ENCODE measurements around the gene RNF44.

DNA sequence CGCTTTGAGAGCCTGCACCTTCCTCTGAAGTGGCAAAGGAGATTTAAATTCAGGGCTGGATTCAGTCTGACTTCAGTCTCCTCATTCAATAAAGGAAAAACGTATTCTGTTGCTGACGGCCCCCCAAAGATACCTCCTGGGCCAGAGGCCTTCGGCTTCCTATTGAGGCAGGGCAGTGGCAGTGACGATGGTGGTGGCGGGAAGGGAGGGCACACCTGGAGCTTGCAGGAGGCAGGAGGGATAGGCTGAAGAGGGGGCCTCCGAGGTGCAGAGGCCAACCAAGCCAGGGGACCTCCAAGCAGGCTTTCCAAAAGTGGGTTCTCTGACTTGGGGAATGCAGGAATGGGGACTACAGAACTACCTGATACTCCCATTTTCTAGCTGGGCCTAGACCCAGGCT, 15.9 kb downstream of the RNF44 start:
- TF ChIP-seq POLR2A (IDR thresholded peaks at IDR 0.05; ENCODE audit: low read depth, low read length) (no peak), POLR2AphosphoS5 (IDR thresholded peaks at IDR 0.05; ENCODE audit: low read depth, low read length) (no peak), POU2F2 (IDR thresholded peaks at IDR 0.05; ENCODE audit: low read depth, low read length) (no peak)

Measured in GM12891 (cell line).